M059J (cell line): ENCODE results near the gene RELN. TPM values are rescaled to one million over a fixed set of nuclear protein-coding genes. Genes with fewer than 3 reads are reported as not detected.
"Not testable (repeated sequence)": the region's sequence is repeated elsewhere in the genome, so short reads cannot be mapped to it uniquely, and the experiment has no call there.

ENCODE experiments used
- DNase-seq: peaks from one replicate; pipeline ENCODE4 v3.0.0-alpha.2; 2012; ENCODE audit warnings: low read depth
- total RNA-seq: library from RNA; depleted of rRNA; stranded (reverse); fragments of >200 nt; shearing (Covaris generic); gene quantifications from 2 replicates; pipeline ENCODE4 v1.2.3, GENCODE V29; 2014; rRNA removed

RELN gene
- 1.0 and 1.6 TPM in 2 replicates for total RNA-seq

DNA sequence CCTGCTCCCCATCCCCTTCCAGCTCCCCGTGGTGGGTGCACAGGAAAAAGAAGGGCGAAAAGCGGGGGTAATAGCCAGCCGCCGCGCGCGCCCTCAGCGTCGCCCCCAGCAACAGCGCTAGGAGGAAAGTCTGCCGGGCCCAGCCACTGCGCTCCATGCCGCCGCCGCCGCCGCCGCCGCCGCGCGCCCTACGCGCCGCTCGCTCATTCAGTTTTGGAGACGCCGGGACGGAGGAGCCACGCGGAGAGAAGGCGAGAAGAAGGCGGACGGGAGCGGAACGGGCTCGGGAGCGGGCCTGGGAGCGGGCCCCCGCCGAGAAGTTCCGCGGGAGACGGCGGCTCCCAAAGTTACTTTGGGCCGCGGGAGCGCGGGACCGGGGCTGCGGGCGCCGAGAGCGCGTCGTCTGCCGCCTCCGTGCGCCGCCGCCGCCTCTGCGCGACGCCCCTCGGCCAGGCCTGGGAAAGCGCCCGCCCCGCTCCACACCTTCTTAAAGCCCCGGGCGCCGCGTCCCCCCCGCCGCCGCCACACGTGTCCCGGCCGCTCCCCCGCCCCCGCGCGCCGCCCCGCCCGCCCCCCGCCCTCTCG is at the start of gene RELN:
RELN (minus strand) TSS at position 459 of the 585 bp plus-strand sequence; CDS start at position 157, 302 bp downstream.
- DNase-seq, result no peak

GRCh38 chr7:104038136-104038535 is 48.7 kb upstream of the RELN start:
- no peak for DNase-seq

DNA sequence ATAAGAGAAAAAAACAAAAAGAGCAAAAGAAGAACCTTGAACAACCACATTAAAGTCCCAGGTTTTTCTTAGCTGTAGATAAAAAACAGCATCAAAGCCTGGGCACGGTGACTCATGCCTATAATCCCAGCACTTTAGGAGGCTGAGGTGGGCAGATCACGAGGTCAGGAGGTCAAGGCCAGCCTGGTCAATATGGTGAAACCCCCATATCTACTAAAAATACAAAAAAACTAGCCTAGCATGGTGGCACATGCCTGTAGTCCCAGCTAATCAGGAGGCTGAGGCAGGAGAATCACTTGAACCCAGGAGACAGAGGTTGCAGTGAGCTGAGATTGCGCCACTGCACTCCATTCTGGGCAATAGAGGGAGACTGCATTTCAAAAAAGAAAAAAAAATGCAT is 47.4 kb upstream of the RELN start:
- not testable (repeated sequence) for DNase-seq

GRCh38 chr7:104035351-104035750 is 45.9 kb upstream of the RELN start:
- no peak for DNase-seq

GRCh38 chr7:104034679-104035078 is 45.2 kb upstream of the RELN start:
- no peak for DNase-seq

DNA sequence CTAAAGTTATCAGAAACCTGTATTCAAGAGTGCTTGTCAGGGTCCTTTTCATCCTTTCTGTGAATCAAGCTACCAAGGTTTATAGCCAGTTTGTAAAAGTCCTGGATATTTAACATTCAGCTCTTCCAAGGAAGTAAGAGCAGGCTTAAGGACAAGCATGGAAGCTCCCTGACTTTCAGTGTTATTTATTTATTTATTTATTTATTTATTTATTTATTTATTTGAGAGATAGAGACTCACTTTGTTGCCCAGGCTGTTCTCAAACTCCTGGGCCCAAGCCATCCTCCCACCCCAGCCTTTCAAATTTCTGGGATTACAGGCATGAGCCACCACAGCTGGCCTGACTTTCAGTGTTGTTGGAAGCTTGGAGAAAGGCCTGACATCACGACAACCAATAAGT is 44.4 kb upstream of the RELN start:
- no peak for DNase-seq

DNA sequence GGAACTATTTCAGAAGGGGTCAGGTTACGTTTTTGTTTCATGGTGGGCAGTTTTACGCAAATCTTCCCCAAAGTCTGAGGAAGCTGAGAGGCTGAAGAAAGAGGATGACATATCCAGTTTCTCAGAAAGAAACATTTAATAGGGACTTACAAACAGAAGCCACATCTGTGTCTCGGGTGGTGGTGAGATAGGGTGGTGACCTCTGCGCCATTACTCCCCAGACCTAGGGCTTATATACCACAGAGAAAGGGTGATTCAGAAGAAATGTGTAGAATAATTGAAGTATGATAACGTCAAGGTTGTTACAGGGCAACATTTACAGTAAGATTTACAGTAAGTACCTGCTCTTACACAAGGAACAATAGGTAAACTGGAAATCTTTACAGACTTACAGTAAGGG is 43.0 kb upstream of the RELN start:
- no peak for DNase-seq

DNA sequence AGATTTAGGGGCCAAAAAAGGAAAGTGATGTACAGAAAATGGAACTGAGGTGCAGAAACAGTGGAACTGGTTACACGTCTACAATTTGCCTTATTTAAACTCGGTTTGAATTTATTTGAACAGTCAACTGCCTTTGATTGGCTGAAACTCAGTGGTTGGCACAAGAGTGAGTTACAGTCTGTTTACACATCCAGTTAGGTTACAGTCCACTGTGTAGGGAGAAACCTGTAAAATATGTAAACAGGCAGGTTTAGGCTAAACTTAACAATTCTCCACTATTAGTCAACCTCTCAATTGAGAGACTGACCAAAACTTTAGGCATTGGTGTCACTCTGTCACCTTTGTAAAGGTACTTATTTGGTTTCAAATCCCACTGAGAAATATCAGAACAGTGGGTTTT is 40.3 kb upstream of the RELN start:
- DNase-seq, result no peak

- no peak for DNase-seq
Observed at GRCh38 chr7:104024632-104025031, 35.2 kb upstream of the RELN start.

GRCh38 chr7:104023100-104023499 is 33.6 kb upstream of the RELN start:
- peak; percentile 2 for DNase-seq

GRCh38 chr7:104018425-104018824 is 29.0 kb upstream of the RELN start:
- DNase-seq, result no peak

DNA sequence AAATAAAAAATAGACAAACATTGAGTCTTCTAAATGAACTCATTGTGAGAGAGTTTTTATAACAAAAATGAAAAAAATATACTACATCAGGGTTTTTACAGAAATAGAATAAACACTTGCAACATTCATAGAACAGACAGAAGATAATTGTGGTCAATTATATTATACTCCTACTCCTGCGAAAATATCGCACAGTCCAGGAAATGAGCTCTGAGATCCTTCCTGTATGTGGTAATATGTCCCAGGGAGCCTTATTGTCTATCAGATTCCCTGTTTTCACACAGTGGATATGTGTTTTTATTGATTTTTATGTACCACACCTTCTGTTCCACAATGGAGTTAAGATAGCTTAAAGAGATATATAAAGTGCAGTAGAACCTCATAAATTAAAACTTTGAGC is 27.5 kb upstream of the RELN start:
- DNase-seq, result no peak

GRCh38 chr7:104012835-104013234 is 23.4 kb upstream of the RELN start:
- no peak for DNase-seq

DNA sequence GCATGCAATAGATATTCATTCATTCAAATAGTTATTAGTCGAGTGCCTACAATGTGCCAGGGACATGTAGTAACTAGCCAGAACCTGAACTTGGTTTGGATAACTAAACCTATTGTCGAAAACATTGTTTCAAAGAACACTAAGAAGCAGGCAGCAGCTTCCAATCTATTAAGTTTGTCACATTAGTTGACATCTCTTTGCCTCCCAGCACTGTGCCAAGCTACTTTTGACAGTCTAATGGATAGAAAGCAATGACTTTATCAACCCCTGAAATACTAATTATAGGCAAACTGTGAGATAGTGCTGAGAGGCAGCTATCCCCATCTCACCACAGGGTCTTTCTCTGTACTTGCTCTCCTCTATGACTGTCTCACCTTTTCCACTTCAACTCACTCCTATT is 22.4 kb upstream of the RELN start:
- no peak for DNase-seq

- no peak for DNase-seq
Observed at GRCh38 chr7:104010052-104010909, 20.8 kb upstream of the RELN start.

GRCh38 chr7:104008107-104008506 is 18.6 kb upstream of the RELN start:
- no peak for DNase-seq

DNA sequence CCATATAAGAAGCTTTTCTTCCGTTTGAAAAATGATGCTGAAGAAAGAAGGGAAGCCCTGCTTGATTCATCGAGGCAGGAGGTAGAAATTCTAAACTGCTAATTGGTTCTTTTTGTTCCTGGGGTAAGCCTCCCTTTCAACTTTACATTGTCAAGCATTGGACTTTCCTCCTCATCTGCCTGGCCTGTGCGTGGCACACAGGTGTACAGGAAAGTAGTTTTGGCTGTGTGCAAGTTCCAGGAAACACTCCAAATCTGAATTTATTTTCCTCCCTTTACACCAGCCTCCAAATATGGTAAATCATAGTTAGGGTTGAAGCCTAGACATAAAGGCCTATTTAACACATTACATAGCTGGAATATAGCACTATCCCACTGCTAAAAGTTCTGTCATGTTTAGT is 18.2 kb upstream of the RELN start:
- DNase-seq, result no peak

- DNase-seq, result peak; percentile 79
Observed at GRCh38 chr7:104005197-104005596, 15.7 kb upstream of the RELN start.

DNA sequence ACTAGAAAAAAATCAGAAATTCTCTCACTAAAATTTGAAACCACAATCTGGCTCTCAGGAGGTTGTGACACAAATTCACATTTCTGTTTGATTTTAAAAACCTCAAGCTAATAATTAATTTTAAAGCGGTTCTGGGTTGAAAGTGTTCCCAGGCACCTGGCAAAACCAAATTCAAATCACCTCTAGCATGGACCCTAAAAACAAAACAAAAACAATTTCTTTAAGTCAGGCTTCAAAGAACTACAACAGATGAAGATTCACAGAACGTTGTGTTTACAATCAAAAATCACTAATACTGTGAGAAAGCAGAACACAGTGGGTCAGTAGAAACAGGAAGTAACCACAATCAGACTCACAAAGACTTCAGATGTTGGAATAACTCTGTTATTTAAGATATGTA is 7.2 kb upstream of the RELN start:
- no peak for DNase-seq

DNA sequence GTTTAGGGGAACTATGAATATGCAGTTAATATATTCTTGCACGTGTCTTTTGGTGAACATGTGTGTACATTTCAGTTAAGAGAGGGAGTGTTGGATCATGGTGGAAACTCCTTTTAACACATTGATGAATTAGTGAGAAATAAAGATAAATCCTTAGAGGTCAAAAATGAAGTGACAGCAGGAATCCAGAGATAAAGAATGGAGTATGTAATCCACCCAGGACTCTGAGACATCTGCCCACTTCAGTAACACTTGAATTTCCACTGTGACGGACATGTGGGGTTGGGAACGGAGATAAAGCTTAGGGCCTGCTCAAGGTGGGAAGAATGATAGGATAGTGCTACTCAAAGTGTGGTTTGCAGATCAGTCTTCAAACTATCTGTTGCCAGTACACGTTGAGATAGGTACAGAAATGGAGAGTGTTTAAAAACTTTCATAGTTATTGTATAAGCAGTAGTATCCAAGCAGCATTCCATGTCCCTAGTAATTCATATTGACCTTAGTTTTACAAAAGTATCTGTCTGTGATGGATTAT is 6.6 kb upstream of the RELN start:
- DNase-seq, result no peak

DNA sequence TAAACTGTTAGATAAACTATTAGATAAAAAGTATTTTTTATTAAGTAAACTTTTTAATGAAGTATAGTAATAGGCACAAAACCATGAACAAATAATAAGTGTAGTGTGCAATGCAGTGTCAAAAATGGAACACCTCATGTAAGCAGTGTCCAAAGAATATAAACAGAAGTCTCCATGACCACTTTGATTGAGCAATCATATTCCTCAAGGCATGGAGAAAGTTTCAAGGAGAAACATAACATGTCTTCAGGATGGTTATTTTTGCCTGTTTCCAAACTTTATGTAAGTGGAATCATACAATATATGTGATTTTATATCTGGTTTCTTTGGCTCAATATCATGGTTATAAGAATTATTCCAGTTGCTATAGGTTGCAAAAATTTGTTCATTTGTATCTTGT is 6.1 kb upstream of the RELN start:
- DNase-seq, result no peak

DNA sequence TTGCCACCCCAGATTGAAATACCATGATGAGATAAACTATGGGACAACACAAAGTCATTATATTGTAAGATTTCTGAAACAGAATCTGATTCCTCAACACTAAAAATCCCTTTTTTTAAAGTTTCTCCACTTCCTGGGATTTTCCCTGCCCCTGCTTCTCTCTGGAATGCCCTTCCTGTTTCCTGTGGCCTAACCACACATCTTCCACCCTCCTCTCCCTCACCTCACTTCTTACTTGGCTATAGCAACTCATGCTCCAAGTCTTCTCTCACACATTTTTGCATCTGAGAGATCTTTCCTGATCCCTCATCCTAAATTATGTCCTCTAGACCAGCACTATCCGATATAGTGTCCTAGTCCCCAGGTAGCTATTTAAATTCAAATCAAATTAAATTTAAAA is 4.1 kb upstream of the RELN start:
- peak; percentile 30 for DNase-seq

DNA sequence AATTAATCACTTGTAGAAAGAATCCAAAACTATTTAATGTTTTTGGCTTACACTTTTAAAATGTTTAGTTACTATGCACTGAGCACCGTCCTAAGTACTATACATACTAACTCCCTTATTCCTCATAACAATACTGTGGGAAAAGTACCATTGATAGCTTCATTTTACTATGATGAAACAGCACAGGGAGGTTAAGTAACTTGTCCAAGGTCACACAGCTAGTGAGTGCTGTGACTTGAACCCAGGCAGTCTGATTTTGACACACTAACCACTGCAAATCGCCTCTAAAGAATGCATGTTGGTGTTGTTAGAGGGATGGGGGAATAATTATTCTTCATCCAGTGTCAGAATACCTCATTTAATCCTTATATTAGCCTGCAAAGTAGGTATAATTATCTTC is 1.9 kb upstream of the RELN start:
- no peak for DNase-seq
